Common myeloid progenitor, CD34-positive (primary cell): ENCODE data around the gene MSL1. TPM values are rescaled to one million over a fixed set of nuclear protein-coding genes. Genes with fewer than 3 reads are reported as not detected.

Experiments used
- CTCF ChIA-PET: fragments of 350-600 bp; sonication (Branson Sonifier 250); formaldehyde crosslinking; loops from one replicate; lab custom pipeline; 2021; ENCODE audit warnings: antibody characterized with exemption; lab: Charles Lee
- POLR2A ChIA-PET: fragments of 350-600 bp; sonication (Branson Sonifier 250); formaldehyde crosslinking; loops from one replicate; lab custom pipeline; 2021; ENCODE audit warnings: antibody characterized with exemption; lab: Charles Lee
- DNase-seq, 3 donors: peaks; one replicate each; pipeline versions ENCODE4 v3.0.0 to v3.0.0-alpha.2; 2013
- H3K27ac ChIP-seq, 2 experiments: 1 replicate in 1 of 2; 2 replicates in 1 of 2; pipeline ENCODE4 v1.7.0; 2013; ENCODE audit warnings: inconsistent platforms in 2 of 2, low read length in 2 of 2, mild to moderate bottlenecking in 2 of 2, low read depth in 1 of 2, moderate library complexity in 1 of 2; ENCODE audit not compliant: severe bottlenecking in 2 of 2, insufficient read depth in 1 of 2, poor library complexity in 1 of 2
- H3K27me3 ChIP-seq, 5 experiments: replicated peaks in 2 of 5; 1 replicate in 3 of 5; 2 replicates in 2 of 5; pipeline versions ENCODE4 v1.6.1 to v1.7.0; 2013; ENCODE audit warnings: low read length in 4 of 5, mild to moderate bottlenecking in 2 of 5, moderate library complexity in 2 of 5, inconsistent platforms in 1 of 5; ENCODE audit not compliant: insufficient read depth in 5 of 5, control insufficient read depth in 4 of 5
- H3K36me3 ChIP-seq, 4 experiments: 1 replicate in 2 of 4; 2 replicates in 2 of 4; pipeline versions ENCODE4 v1.6.1 to v1.7.0; 2013; ENCODE audit warnings: low read length in 3 of 4, control low read depth in 1 of 4, mild to moderate bottlenecking in 1 of 4; ENCODE audit not compliant: control insufficient read depth in 4 of 4, insufficient read depth in 4 of 4
- H3K4me1 ChIP-seq, 4 experiments: 1 replicate in 3 of 4; 2 replicates in 1 of 4; pipeline versions ENCODE4 v1.6.1 to v1.7.1; 2013; ENCODE audit warnings: low read length in 3 of 4, mild to moderate bottlenecking in 3 of 4, control low read depth in 1 of 4, inconsistent platforms in 1 of 4, moderate library complexity in 1 of 4; ENCODE audit not compliant: control insufficient read depth in 4 of 4, insufficient read depth in 4 of 4; ENCODE audit errors: control extremely low read depth in 1 of 4
- H3K4me3 ChIP-seq, 7 experiments: 1 replicate in 4 of 7; 2 replicates in 3 of 7; pipeline versions ENCODE4 v1.5.1 to v1.7.0; 2013; ENCODE audit warnings: mild to moderate bottlenecking in 7 of 7, low read length in 6 of 7, moderate library complexity in 6 of 7, inconsistent platforms in 2 of 7, low read depth in 2 of 7, control low read depth in 1 of 7; ENCODE audit not compliant: insufficient read depth in 4 of 7, control insufficient read depth in 1 of 7; ENCODE audit errors: extremely low read depth in 1 of 7
- H3K9me3 ChIP-seq, 5 experiments: 1 replicate in 4 of 5; 2 replicates in 1 of 5; pipeline versions ENCODE4 v1.6.1 to v1.7.1; 2013; ENCODE audit warnings: low read length in 4 of 5, mild to moderate bottlenecking in 2 of 5, inconsistent platforms in 1 of 5, low read depth in 1 of 5, moderate library complexity in 1 of 5; ENCODE audit not compliant: control insufficient read depth in 4 of 5, insufficient read depth in 2 of 5; ENCODE audit errors: control extremely low read depth in 1 of 5
- WGBS: methylation state at CpG from one replicate; pipeline ENCODE4 v1.1.5; 2013; ENCODE audit not compliant: insufficient coverage; 5-methylcytosine and 5-hydroxymethylcytosine counted together
- polyA plus RNA-seq: library from polyadenylated mRNA; unstranded; fragments of 120-200 nt; gene quantifications from one replicate; pipeline ENCODE4 v1.2.1, GENCODE V29; 2013

The MSL1 gene
- 108 TPM for polyA plus RNA-seq

GRCh38 chr17:40121181-40122135 is at the start of gene MSL1:
Gene MSL1 (plus strand): TSS chr17:40121971. CDS start chr17:40122613, 642 bp downstream.
- peak within 1 kb of the TSS; percentile 46 to 89 for H3K27ac ChIP-seq
- H3K36me3 ChIP-seq, result peaks cover 0 to 12% (median 3%) of the 10 kb centered on the region in 4 experiments
- WGBS, result 0% methylated on average over 30 of the region's 82 CpGs
- ChIA-PET POLR2A (interaction anchor here (1.1 to 1.4 kb wide), 4 partner anchors 8 to 40 kb away, joined by 3 to 6 read pairs (median 4); partner anchors contain the start of gene CASC3), CTCF (interaction anchor here (0.6 to 6.3 kb wide), 5 partner anchors 9 to 53 kb away, joined by 3 to 65 read pairs (median 4); no protein-coding TSS in a partner anchor)
- H3K4me1 ChIP-seq, result peaks cover 15 to 49% (median 39%) of the 10 kb centered on the region in 4 experiments
- no peaks in the 10 kb centered on the region for H3K27me3 ChIP-seq
- peak within 1 kb of the TSS; percentile 80 to 98 (median 96) for H3K4me3 ChIP-seq
- peak; percentile 72 to 86 (median 83) for DNase-seq
- H3K9me3 ChIP-seq, result no peaks in the 10 kb centered on the region

GRCh38 chr17:40072040-40072734 is 49.6 kb upstream of the MSL1 start:
- H3K4me3 ChIP-seq, result peak overlapping the region in 3 of 7 experiments; percentile 35 to 39 (median 37)

GRCh38 chr17:40072735-40073346 is 48.9 kb upstream of the MSL1 start:
- POLR2A ChIA-PET, result interaction anchor here (0.7 kb wide), 1 partner anchor 45 kb away, joined by 3 read pairs; no protein-coding TSS in a partner anchor
- 82% methylated on average over 5 of the region's 8 CpGs for WGBS
- Histone ChIP-seq H3K4me1 (peaks cover 4 to 77% (median 72%) of the 10 kb centered on the region in 4 experiments), H3K4me3 (peak overlapping the region in 2 of 7 experiments; percentile 35 to 37), H3K27ac (peak overlapping the region in 1 of 2 experiments; percentile 54), H3K27me3 (no peaks in the 10 kb centered on the region), H3K9me3 (no peaks in the 10 kb centered on the region), H3K36me3 (peaks cover 3 to 13% (median 8%) of the 10 kb centered on the region in 4 experiments)
- CTCF ChIA-PET, result interaction anchor here (1.0 to 5.9 kb wide), 13 partner anchors 8 to 96 kb away, joined by 3 to 112 read pairs (median 7); partner anchors contain the start of genes NR1D1 and THRA
- peak in 1 of 3 donors; percentile 39 for DNase-seq

More at GRCh38 chr17:40072040-40072734, 49.6 kb upstream of the MSL1 start:
- Histone ChIP-seq H3K27ac (peak overlapping the region in 1 of 2 experiments; percentile 54), H3K4me1 (peaks cover 4 to 81% (median 74%) of the 10 kb centered on the region in 4 experiments), H3K36me3 (peaks cover 2 to 10% (median 5%) of the 10 kb centered on the region in 4 experiments), H3K27me3 (no peaks in the 10 kb centered on the region), H3K9me3 (no peaks in the 10 kb centered on the region)
- 30% methylated on average over 14 of the region's 19 CpGs for WGBS
- DNase-seq, result peak in 2 of 3 donors; percentile 61 to 62
- POLR2A ChIA-PET, result interaction anchor here (0.7 kb wide), 1 partner anchor 44 kb away, joined by 3 read pairs; no protein-coding TSS in a partner anchor
- CTCF ChIA-PET, result interaction anchor here (1.0 to 5.9 kb wide), 9 partner anchors 7 to 59 kb away, joined by 3 to 112 read pairs (median 9); partner anchors contain the start of gene THRA

- no peak for DNase-seq
- Histone ChIP-seq H3K36me3 (peaks cover 3 to 13% (median 8%) of the 10 kb centered on the region in 4 experiments), H3K4me1 (peaks cover 4 to 69% (median 64%) of the 10 kb centered on the region in 4 experiments), H3K27me3 (no peaks in the 10 kb centered on the region), H3K27ac (no peak overlapping the region), H3K9me3 (no peaks in the 10 kb centered on the region), H3K4me3 (no peak overlapping the region)
- WGBS, result 93% methylated on average over 3 of the region's 7 CpGs
- ChIA-PET CTCF (interaction anchor here (0.7 to 5.9 kb wide), 20 partner anchors 9 to 95 kb away, joined by 3 to 112 read pairs (median 5); partner anchors contain the start of genes CSF3, MED24, NR1D1 and THRA), POLR2A (no interaction called here)
These were observed 48.2 kb upstream of the MSL1 start for GRCh38 chr17:40073454-40074174.

GRCh38 chr17:40074175-40074512 is 47.6 kb upstream of the MSL1 start:
- Histone ChIP-seq H3K9me3 (no peaks in the 10 kb centered on the region), H3K4me3 (no peak overlapping the region), H3K27me3 (no peaks in the 10 kb centered on the region), H3K4me1 (peaks cover 4 to 64% (median 59%) of the 10 kb centered on the region in 4 experiments), H3K36me3 (peaks cover 3 to 14% (median 9%) of the 10 kb centered on the region in 4 experiments), H3K27ac (no peak overlapping the region)
- ChIA-PET POLR2A (interaction anchor here (1.9 kb wide), 1 partner anchor 20 kb away, joined by 10 read pairs; the partner anchor contains the start of gene MED24), CTCF (interaction anchor here (1.0 to 5.9 kb wide), 20 partner anchors 8 to 94 kb away, joined by 3 to 112 read pairs (median 7); partner anchors contain the start of genes CSF3, MED24, NR1D1 and THRA)
- no peak for DNase-seq
- WGBS, result no CpG with 5 or more reads among the region's 8 CpGs
